H1 (cell line): ENCODE results near the gene QSOX2. TPM values are rescaled to one million over a fixed set of nuclear protein-coding genes. Genes with fewer than 3 reads are reported as not detected.

Experiments
- CEBPB ChIP-seq: IDR thresholded peaks from 2 replicates; pipeline ENCODE4 v1.6.1; 2012; ENCODE audit warnings: low read depth, low read length
- CHD7 ChIP-seq: fragments of 300-600 bp; sonication (generic); IDR thresholded peaks from 2 replicates; pipeline ENCODE4 v1.7.1; 2012; ENCODE audit warnings: low read length, moderate library complexity, mild to moderate bottlenecking, inconsistent platforms; ENCODE audit not compliant: insufficient replicate concordance
- CTBP2 ChIP-seq: IDR thresholded peaks from 2 replicates; pipeline ENCODE4 v1.7.0; 2011; ENCODE audit warnings: borderline replicate concordance, mild to moderate bottlenecking, moderate library complexity, mixed read lengths, low read length; ENCODE audit not compliant: insufficient read depth, insufficient read length
- E2F6 ChIP-seq: IDR thresholded peaks from 2 replicates; pipeline ENCODE4 v1.6.1; 2012; ENCODE audit warnings: inconsistent platforms
- HDAC2 ChIP-seq, 2 experiments: fragments of 300-600 bp in 1 of 2; sonication (generic) in 1 of 2; IDR thresholded peaks; 2 replicates each; pipeline ENCODE4 v1.6.1; 2011 to 2012; ENCODE audit warnings: low read depth in 2 of 2, low read length in 2 of 2, mild to moderate bottlenecking in 2 of 2, moderate library complexity in 2 of 2, borderline replicate concordance in 1 of 2, inconsistent platforms in 1 of 2
- HDAC6 ChIP-seq: IDR thresholded peaks from one replicate; pipeline ENCODE4 v1.7.1; 2012; ENCODE audit warnings: low read depth, mild to moderate bottlenecking, inconsistent platforms, low read length, moderate library complexity
- POU5F1 ChIP-seq: IDR thresholded peaks from 2 replicates; pipeline ENCODE4 v1.6.1; 2011; ENCODE audit warnings: low read depth, mild to moderate bottlenecking, low read length, moderate library complexity
- TBP ChIP-seq: IDR thresholded peaks from 2 replicates; pipeline ENCODE4 v1.6.1; 2011; ENCODE audit warnings: low read depth, low read length, improper control_type of control experiment
- polyA plus RNA-seq, 7 experiments: library from polyadenylated mRNA; depleted of rRNA in 3 of 7; stranded (reverse) in 5 of 7; unstranded in 2 of 7; fragments of >200 nt in 5 of 7; fragments of 200-250 nt in 2 of 7; gene quantifications; 1 replicate in 5 of 7; 2 replicates in 1 of 7; 4 replicates in 1 of 7; pipeline versions ENCODE4 v1.2.1 to v1.2.3, GENCODE V29; 2011 to 2013; ENCODE audit warnings: missing spikeins in 2 of 7, mixed read lengths in 2 of 7
- total RNA-seq: library from RNA; stranded (reverse); fragmentation: NEBNext Ultra II Directional; extraction: Animal tissue kit (Norgen Biotek cat#: 25700); gene quantifications from 2 replicates; pipeline ENCODE4 v1.2.1, GENCODE V29; 2021

QSOX2 gene
- total and polyA plus RNA-seq, 2 of the 8 experiments (the other 6 are each of a cell fraction or from before 2014, with no cell fraction given) = 18.0 to 28.6 TPM

DNA sequence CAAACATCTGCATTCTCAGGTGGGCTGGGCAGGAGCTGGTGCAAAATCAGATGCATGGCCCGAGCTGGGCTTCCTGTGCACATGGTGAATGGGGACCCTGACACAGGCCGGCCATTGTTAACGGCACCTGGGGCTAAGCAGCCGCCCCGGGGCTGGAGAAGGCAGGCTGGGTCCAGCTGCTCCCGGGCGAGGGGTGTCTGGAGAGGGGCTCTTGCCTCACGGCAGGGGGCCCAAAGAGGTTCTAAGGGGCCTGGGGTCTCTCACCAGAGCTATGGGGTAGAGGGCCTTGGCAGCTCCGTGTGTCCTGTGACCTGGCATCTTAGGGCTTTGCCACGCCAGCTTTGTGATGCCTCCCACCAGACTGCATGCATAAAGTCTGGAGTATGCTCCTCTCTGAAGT is 5.1 kb upstream of the QSOX2 start (continued):
- TF ChIP-seq CHD7 (no peak), POU5F1 (no peak), TBP (no peak), HDAC6 (no peak), CEBPB (no peak), HDAC2 (IDR thresholded peaks at IDR 0.05; ENCODE audit: borderline replicate concordance in 1 of 2, low read depth in 2 of 2, low read length in 2 of 2) (no peak), CTBP2 (no peak), E2F6 (no peak)
